ENCODE measurements around the gene NTMT1.

DNA sequence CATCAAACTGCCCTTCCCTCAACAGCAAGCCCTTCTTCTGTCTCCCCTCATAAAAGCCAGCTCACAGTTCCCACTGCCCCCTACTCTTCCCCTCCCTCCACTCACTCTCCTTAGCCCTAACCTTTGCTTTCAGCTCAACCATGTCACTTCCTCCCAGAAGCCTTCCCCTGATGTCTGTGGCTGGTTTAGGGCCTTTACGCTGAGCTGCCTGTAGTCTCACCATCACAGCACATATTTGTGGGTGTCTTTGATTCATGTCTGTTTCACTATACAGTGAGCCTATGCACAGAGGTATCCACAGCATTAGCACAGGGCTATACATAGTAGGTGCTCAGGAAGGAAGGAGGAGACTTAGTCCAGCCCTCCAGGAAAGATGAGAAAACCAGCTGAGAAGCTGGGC lies 39.7 kb upstream of the NTMT1 start:
- TF ChIP-seq ZNF274 (IDR thresholded peaks at IDR 0.05; ENCODE audit: low read depth, low read length): no peak
- TF ChIP-seq YY1 (IDR thresholded peaks at IDR 0.05; ENCODE audit: insufficient read depth, insufficient read length): no peak
- TF ChIP-seq SUZ12 (IDR thresholded peaks at IDR 0.05; ENCODE audit: extremely low read depth, insufficient read depth, insufficient read length): no peak
